Nephron (organoid): ENCODE data around the gene PTPN7.

ENCODE experiments used
- H3K27ac Mint-ChIP-seq, 3 experiments: 2 replicates each; pipeline ENCODE4 v1.8.0; 2020; ENCODE audit warnings: mixed read lengths in 3 of 3, mild to moderate bottlenecking in 2 of 3, moderate library complexity in 1 of 3
- H3K27me3 Mint-ChIP-seq: 2 replicates; pipeline ENCODE4 v1.8.0; 2021; ENCODE audit warnings: low read depth, mild to moderate bottlenecking, moderate library complexity, mixed read lengths
- H3K36me3 Mint-ChIP-seq: 2 replicates; pipeline ENCODE4 v1.8.0; 2020; ENCODE audit warnings: low read depth, mixed read lengths
- H3K4me1 Mint-ChIP-seq: 2 replicates; pipeline ENCODE4 v1.8.0; 2020; ENCODE audit warnings: mixed read lengths
- H3K4me3 Mint-ChIP-seq, 3 experiments: 2 replicates each; pipeline ENCODE4 v1.8.0; 2020; ENCODE audit warnings: mild to moderate bottlenecking in 3 of 3, mixed read lengths in 3 of 3, moderate library complexity in 2 of 3
- H3K9me3 Mint-ChIP-seq: 2 replicates; pipeline ENCODE4 v1.8.0; 2020; ENCODE audit warnings: mixed read lengths
- TF ChIP-seq, protein P1 (sequence below), 3 experiments: fragments of 200-600 bp; sonication (generic); IDR thresholded peaks; one replicate each; pipeline ENCODE4 v1.5.0; 2021; ENCODE audit warnings: antibody characterized with exemption in 3 of 3; ENCODE audit not compliant: unreplicated experiment in 3 of 3

Gene PTPN7

DNA sequence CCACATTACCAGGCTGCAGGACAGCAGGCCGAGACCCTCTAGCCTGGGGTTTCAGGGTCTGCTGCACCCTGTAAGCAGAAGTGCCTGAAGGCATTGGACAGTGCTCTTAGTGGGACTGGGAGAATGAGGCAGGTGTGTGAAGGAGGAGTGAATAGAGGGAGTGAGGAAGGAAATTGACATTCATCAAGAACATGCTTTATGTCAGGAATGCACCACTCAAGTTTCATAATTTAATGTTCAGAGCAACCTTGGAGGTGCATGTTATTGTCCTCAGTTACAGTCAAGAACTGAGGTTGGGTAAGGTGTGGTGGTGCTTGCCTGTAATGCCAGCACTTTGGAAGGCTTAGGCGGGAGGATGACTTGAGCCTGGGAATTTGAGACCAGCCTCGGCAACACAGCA lies 49.4 kb downstream of the PTPN7 start:
- no peaks in the 10 kb centered on the region for H3K27me3 Mint-ChIP-seq
- H3K9me3 Mint-ChIP-seq, result no peaks in the 10 kb centered on the region
- no peak overlapping the region for H3K4me3 Mint-ChIP-seq
- peaks cover 18% of the 10 kb centered on the region for H3K4me1 Mint-ChIP-seq
- H3K27ac Mint-ChIP-seq, result peak overlapping the region in 2 of 3 experiments; percentile 14 to 64
- TF ChIP-seq, protein P1, sequence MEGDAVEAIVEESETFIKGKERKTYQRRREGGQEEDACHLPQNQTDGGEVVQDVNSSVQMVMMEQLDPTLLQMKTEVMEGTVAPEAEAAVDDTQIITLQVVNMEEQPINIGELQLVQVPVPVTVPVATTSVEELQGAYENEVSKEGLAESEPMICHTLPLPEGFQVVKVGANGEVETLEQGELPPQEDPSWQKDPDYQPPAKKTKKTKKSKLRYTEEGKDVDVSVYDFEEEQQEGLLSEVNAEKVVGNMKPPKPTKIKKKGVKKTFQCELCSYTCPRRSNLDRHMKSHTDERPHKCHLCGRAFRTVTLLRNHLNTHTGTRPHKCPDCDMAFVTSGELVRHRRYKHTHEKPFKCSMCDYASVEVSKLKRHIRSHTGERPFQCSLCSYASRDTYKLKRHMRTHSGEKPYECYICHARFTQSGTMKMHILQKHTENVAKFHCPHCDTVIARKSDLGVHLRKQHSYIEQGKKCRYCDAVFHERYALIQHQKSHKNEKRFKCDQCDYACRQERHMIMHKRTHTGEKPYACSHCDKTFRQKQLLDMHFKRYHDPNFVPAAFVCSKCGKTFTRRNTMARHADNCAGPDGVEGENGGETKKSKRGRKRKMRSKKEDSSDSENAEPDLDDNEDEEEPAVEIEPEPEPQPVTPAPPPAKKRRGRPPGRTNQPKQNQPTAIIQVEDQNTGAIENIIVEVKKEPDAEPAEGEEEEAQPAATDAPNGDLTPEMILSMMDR (IDR thresholded peaks at IDR 0.05; ENCODE audit: unreplicated experiment in 3 of 3), result no peak
- H3K36me3 Mint-ChIP-seq, result no peaks in the 10 kb centered on the region

GRCh38 chr1:202107801-202108731 lies 52.3 kb downstream of the PTPN7 start:
- TF ChIP-seq, protein P1 (IDR thresholded peaks at IDR 0.05; ENCODE audit: unreplicated experiment in 3 of 3), result no peak
- Mint-ChIP-seq H3K4me1 (peaks cover 16% of the 10 kb centered on the region), H3K36me3 (no peaks in the 10 kb centered on the region), H3K27me3 (no peaks in the 10 kb centered on the region), H3K9me3 (no peaks in the 10 kb centered on the region), H3K27ac (peak overlapping the region; percentile 13 to 57 (median 46)), H3K4me3 (no peak overlapping the region)

DNA sequence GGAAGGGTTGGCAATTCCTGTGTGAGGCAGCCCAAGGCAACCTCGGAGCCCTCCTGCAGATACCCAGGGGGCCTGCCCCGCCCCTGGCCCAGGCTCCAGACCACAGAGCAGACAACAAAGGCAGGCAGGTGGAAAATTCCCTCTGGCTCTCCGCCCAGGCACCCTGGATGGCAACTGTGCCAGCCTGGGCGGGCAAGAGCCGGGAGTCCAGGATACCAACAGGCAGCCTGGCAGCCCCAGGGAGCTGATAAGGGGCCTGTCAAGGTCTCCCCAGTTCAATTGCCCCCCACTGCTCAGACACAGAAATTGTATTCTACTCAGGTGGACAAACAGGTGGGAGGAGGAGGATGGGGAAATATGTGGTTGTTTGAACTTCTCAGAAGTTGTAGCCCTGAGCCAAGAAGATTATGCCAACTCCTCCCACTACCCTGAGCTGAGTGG lies 53.1 kb downstream of the PTPN7 start:
- Mint-ChIP-seq H3K4me3 (no peak overlapping the region), H3K4me1 (peaks cover 13% of the 10 kb centered on the region), H3K9me3 (no peaks in the 10 kb centered on the region), H3K27ac (peak overlapping the region in 2 of 3 experiments; percentile 13 to 57), H3K36me3 (no peaks in the 10 kb centered on the region), H3K27me3 (no peaks in the 10 kb centered on the region)
- TF ChIP-seq, protein P1 (IDR thresholded peaks at IDR 0.05; ENCODE audit: unreplicated experiment in 3 of 3), result no peak

- Mint-ChIP-seq H3K4me1 (peaks cover 13% of the 10 kb centered on the region), H3K27ac (peak overlapping the region in 1 of 3 experiments; percentile 57), H3K27me3 (no peaks in the 10 kb centered on the region), H3K9me3 (no peaks in the 10 kb centered on the region), H3K36me3 (no peaks in the 10 kb centered on the region), H3K4me3 (no peak overlapping the region)
- TF ChIP-seq, protein P1 (IDR thresholded peaks at IDR 0.05; ENCODE audit: unreplicated experiment in 3 of 3), result no peak
These were observed 53.8 kb downstream of the PTPN7 start for GRCh38 chr1:202106340-202107254.

- Mint-ChIP-seq H3K27ac (peak overlapping the region; percentile 25 to 68 (median 32)), H3K27me3 (no peaks in the 10 kb centered on the region), H3K4me1 (peaks cover 13% of the 10 kb centered on the region), H3K36me3 (no peaks in the 10 kb centered on the region), H3K4me3 (no peak overlapping the region), H3K9me3 (no peaks in the 10 kb centered on the region)
- TF ChIP-seq, protein P1 (IDR thresholded peaks at IDR 0.05; ENCODE audit: unreplicated experiment in 3 of 3), result no peak
These were observed 54.6 kb downstream of the PTPN7 start for GRCh38 chr1:202105571-202106339.
